ENCODE measurements around the gene ROR1.

- TF ChIP-seq, protein P1, sequence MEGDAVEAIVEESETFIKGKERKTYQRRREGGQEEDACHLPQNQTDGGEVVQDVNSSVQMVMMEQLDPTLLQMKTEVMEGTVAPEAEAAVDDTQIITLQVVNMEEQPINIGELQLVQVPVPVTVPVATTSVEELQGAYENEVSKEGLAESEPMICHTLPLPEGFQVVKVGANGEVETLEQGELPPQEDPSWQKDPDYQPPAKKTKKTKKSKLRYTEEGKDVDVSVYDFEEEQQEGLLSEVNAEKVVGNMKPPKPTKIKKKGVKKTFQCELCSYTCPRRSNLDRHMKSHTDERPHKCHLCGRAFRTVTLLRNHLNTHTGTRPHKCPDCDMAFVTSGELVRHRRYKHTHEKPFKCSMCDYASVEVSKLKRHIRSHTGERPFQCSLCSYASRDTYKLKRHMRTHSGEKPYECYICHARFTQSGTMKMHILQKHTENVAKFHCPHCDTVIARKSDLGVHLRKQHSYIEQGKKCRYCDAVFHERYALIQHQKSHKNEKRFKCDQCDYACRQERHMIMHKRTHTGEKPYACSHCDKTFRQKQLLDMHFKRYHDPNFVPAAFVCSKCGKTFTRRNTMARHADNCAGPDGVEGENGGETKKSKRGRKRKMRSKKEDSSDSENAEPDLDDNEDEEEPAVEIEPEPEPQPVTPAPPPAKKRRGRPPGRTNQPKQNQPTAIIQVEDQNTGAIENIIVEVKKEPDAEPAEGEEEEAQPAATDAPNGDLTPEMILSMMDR (conservative IDR thresholded peaks at IDR 0.05): no peak
- TF ChIP-seq EZH2 (IDR thresholded peaks at IDR 0.05; ENCODE audit: low read depth): no peak
Measured at GRCh38 chr1:64065571-64065970, 291.8 kb downstream of the ROR1 start.
